GM21390 (cell line): Measurements from ENCODE around the gene PRR19.
"Not testable (repeated sequence)": the region's sequence is repeated elsewhere in the genome, so short reads cannot be mapped to it uniquely, and the experiment has no call there.

Source experiments
- ATAC-seq: cut with Tn5 transposase; IDR thresholded peaks from one replicate; pipeline ENCODE4 v1.9.1; 2021; ENCODE audit not compliant: unreplicated experiment

The PRR19 gene

DNA sequence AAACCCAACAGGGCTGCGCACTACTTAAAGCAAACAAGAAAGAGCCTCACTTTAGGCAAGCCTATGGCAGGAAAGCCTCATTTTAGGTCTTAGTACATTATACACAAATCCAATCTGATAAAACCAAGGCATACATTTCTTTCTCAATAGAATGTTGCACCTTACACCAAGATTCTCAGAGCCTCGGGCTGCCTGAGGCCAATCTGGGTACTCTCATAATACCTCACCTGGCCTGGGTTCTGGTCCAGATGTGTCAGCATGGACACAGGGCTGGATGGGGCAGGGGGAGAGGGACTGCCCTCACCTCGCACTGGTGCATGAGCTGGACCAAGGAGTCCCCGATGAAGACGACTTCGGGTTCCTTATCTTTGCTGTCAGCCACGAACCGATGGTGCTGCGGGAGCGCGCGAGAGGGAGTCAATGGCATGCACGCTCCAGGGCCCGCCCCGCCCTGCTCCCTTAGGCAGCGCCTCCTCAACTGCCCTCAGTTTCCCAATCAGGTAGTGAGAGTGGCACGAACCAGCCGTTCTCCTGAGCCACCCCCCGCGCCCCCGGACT, at the start of gene PRR19:
Gene PRR19, plus strand, starts transcription at position 487 of the 558 bp plus-strand sequence. CDS start 7,453 bp downstream, outside the sequence.
- no peak for ATAC-seq

DNA sequence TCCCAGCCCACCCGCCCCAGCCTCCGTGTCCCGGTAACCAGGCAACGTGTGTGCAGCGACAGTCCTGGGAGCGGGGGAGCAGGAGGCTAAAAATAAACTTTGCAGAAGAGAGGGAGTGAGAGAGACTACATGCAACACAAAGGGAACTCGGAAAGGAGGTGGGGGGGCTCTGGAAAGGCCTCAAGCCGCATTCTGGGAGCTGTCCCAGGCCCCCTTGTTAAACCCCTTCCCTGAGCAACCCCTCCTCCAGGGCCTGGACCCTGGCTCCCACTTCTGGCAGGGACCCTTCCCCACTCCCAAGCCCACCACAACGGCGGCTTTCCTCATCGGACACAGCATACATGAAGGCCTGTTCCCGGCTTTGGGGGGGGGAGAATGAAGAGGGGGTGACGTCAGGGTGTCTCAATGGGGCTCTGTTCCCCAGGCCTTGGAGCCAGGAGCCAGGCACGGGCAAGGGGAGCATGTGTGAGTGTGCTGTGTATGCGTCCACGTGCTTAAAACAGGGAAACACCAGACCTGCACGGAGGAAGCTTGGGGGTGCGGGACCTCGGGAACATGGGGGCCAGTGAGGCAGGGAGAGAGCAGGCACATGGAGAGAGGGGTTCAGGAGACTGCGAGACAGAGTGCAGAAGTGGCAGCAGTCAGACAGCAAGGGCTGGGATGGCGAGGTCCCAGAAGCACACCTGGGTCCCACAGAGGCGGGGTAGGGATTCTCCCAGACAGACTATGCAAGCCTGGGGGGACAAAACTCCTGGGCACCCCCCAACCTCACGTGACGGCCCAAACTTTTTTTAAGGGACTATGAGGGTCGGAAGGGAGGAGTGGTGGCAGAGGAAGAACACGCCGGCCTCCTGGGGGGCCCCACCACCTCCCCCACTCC, 49.3 kb upstream of the PRR19 start:
- no peak for ATAC-seq

- ATAC-seq: no peak
These were observed 48.5 kb upstream of the PRR19 start for GRCh38 chr19:42253245-42254088.

DNA sequence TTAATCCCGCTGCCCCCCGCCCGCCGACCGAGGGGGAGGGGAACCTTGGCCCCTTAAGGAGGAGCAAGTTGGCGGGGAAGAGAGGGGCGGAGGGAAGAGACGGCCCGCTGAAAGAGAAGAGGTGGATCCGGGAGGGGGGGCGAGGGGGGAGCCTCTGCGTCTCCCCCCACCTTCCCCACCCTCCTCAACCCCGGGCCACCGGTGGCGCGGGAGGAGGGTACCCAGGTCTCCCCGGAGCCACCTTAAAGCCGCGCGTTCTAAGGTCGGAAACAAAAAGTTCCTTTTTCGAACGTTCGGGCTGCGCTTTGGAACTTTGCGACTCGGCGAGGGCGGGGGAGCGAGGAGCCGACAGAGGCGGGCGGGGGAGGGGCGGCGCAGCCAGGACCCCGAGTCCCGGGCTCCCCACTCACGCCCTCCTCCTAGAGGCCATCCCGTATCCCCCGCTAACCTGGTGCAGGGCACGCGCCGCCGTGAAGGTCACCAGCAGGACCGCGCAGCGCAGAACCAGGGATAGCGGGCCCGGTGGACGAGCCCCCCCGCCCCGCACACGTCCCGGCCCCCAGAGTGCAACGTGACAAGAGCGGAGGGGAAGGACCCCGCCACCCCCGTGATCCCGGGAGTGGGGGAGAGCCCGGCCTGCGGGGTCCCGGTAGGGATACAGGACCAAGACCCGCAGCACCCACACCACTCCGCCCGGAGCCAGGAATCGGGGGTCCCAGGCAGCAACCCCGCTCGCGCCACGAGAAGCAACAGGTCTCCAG, 47.7 kb upstream of the PRR19 start:
- ATAC-seq: no peak

DNA sequence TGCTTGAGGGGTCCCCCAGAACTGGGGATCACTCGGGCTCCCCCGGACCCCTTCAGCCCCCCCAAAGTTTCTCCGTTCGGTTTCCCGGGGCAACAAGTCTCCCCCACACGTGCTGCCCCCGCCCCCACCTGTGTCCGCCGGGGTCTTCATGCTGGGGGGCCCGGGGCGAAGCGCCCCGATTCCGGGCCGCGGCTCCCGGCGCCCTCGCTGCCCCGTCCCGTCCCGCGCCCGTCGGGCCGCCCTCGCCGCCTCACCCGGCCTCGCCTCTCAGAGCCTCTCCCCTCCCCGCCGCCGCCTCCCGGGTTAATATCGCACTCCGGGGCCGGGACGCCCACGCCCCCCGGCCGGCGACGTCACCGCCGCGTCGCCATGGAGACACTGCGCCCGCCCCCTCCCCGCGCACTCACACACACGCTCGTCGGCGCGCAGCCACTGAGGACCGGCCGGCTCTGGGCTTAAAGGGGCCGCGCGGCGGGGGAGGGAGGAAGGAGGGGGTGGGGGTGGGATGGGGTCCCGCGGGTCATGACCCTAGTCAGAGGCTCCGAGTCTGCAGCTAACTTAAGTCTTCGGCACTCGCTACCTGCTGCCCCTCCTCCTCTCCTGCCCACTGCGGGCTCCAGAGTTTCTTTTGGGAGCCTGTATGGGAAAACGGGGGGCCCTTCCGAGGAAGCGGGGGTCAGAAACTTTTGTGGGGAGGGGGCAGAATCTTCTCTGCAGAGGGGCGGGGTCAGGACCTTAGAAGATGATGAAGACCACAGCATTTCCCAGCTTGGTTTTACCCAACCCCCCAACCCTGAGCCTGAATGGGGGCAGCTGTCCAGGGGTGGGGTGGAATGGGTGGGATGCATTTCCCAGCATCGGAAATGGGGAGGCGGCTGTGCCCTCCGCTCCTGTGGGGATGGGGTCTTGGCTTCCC, 46.8 kb upstream of the PRR19 start, which contains the start of gene ERF:
Gene ERF, minus strand, starts transcription at position 279 of the 916 bp plus-strand sequence. Its CDS starts 129 bp downstream, at position 150.
- peak; percentile 60 for ATAC-seq

- ATAC-seq: no peak
These were observed 45.9 kb upstream of the PRR19 start for GRCh38 chr19:42255766-42256745.

DNA sequence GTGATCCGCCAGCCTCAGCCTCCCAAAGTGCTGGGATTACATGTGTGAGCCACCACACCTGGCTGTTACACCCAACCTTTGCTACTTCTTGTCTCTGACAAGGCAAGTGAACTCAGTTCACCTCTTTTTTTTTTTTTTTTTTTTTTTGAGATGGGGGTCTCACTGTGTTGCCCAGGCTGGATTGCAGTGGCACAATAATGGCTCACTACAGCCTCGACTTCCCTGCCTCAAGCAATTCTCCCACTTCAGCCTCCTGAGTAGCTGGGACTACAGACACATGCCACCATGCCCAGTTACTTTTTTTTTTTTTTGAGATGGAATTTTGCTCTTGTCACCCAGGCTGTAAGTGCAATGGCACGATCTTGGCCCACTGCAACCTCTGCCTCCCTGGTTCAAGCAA, 44.1 kb upstream of the PRR19 start:
- not testable (repeated sequence) for ATAC-seq

DNA sequence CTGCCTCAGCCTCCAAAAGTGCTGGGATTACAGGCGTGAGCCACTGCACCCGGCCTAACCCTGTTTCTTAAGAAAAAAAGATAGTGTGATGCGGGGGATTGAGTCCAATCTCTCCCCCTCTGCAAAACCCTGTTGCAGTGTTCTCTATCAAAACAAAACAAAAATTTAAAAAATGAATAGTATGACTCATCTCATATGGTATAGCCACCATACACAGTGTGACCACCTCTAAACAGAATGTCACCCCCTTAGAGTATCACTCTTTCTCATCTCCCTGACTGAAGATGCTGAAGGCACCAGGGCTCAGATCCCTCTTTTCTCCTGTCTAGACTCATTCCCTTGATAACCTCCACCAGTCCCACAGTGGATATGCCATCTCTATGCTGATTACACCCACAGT, 40.2 kb upstream of the PRR19 start:
- no peak for ATAC-seq

DNA sequence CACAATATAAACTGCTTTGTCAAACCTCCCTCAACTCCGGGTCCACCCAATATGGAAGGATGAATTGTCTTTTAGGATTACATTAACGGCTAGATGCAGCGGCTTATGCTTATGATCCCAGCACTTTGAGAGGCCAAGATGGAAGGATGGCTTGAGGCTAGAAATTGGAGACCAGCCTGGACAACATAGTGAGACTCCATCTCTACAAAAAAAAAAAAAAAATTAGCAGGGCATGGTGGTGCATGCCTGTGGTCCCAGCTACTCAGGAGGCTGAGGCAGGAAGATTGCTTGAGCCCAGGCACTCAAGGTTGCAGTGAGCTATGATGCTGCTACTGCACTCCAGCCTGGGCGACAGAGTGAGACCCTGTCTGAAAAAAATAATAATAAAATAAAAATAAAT, 35.8 kb upstream of the PRR19 start:
- ATAC-seq: not testable (repeated sequence)

- not testable (repeated sequence) for ATAC-seq
These were observed 34.9 kb upstream of the PRR19 start for GRCh38 chr19:42266928-42267603.

DNA sequence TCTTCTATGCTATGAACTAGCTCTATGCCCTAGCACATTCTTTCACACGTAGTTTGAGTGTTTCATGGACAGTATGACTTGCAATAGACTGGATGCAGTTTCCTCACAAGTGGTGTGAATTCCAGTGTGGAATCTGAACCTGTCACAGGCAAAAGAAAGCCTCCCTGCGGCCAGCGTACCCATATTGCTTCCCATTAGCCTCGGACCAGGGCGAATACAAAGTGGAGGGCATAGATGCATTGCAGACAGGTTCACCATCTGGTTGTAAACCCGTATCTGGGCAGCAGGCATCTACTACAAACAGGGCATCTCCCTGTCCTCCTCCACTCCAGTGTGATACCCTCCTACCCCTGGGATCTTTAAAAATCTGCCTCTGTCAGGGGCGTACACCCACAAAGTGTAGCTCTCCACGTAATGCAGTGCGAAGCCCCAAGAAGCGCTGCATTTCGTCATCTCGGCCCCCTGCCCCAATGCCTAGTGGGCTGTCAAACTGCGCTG, 34.2 kb upstream of the PRR19 start:
- ATAC-seq: no peak

GRCh38 chr19:42268142-42268703, 33.7 kb upstream of the PRR19 start:
- ATAC-seq: peak; percentile 48

DNA sequence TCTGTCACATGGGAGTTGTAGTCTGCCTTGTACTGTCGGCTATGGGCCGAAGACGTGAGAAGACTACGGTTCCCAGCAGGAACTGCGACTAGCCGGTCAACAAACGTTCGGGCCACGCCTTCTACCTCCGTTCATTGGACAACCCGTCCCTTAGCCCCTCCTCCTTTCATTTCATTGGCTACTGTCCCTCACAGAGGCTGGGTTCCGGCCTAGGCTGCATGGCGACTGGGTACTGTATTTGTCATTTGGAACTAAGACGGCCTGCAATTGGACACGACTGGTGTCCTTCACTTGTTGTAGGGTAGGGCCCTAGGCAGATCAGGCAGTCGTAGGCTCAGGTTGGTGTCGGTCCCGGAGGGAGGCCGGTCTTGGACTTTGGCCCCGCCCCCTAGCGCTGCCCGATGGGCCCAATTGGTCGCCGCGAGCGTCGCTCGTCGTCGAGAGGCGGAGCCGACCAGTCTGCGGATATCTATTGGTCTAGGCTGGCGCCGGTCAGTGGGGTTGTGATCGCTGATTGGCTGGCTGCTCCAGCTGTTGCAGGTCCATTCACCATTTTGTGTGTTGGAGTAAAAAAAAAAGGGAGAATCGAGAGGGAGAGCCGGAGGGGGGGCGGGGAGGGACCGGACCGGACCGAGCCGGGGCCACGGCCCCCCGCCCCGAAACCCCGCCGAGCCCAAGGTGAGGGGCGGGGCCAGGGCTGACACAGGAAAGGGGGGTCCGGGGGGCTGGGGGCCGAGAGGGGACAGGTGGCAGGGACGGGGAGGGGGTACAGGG, 33.0 kb upstream of the PRR19 start, which contains the start of gene CIC:
Gene CIC, plus strand, starts transcription at position 549 of the 774 bp plus-strand sequence. CDS start 2,532 bp downstream, outside the sequence.
- ATAC-seq: peak; percentile 77

DNA sequence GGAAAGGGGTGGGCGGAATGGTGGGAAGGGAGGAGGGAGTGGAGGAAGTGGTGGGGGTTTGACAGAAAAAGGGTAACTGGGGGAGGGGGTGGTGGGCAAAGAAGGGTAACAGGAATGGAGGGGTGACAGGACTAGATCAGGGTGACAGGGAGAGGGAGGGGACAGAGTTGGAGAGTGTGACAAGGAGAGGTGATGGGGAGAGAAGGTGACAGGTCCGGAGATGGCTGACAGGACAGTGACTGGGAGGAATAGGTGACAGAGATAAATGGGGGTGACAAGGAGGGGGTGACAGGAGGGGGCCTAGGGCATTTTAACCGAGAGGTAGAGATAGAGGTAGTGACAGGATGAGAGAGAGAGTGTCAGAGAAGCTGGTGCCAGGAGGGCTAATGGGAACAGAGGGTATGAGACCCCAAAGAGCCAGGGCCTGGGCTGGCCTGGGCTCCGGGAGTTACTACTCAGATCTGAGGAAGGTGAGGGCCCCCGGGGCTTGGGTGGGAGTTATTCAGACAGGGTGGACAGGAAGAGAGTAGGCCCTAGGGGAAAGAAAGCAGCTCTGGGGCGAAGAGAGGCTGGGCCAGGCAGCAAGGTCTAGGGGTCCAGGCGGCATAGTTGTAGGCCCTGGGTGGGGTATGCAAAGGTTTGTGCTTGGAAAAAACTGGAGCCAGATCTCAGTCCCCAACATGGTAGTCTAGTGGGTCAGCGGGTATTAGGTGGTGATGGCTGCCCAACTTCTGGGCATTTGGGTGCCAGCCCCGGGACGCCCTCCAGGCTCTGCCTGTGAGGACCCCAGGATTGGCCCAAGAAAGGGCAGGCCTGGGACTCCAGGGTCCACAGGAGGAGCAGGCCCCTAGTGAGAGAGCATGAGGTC, 32.2 kb upstream of the PRR19 start:
- ATAC-seq: no peak

- ATAC-seq: no peak
These were observed 31.4 kb upstream of the PRR19 start for GRCh38 chr19:42270346-42271044.
